Loucy (cell line): ENCODE data around the gene CMTR1.

Source experiments
- H2AFZ ChIP-seq: fragments of 200-600 bp; sonication (generic); 2 replicates; pipeline ENCODE4 v1.6.0; 2016; ENCODE audit warnings: antibody characterized with exemption, mild to moderate bottlenecking, low read length, moderate library complexity
- H3F3A ChIP-seq: fragments of 200-600 bp; 2 replicates; pipeline ENCODE4 v1.6.0; 2016; ENCODE audit warnings: antibody characterized with exemption, low read depth, mild to moderate bottlenecking
- H3K27me3 ChIP-seq: fragments of 200-600 bp; sonication (generic); 2 replicates; pipeline ENCODE4 v1.6.1; 2014; ENCODE audit warnings: low read length, mild to moderate bottlenecking; ENCODE audit not compliant: insufficient read depth, poor library complexity, severe bottlenecking
- H3K36me3 ChIP-seq: fragments of 200-600 bp; sonication (generic); 2 replicates; pipeline ENCODE4 v1.6.1; 2016; ENCODE audit warnings: low read length; ENCODE audit not compliant: insufficient read depth
- H3K4me1 ChIP-seq: fragments of 200-600 bp; sonication (generic); 2 replicates; pipeline ENCODE4 v1.5.1; 2014; ENCODE audit warnings: low read length, mild to moderate bottlenecking; ENCODE audit not compliant: insufficient read depth, poor library complexity, severe bottlenecking
- H3K4me2 ChIP-seq: fragments of 200-600 bp; sonication (generic); 2 replicates; pipeline ENCODE4 v1.6.0; 2014; ENCODE audit warnings: antibody characterized with exemption, low read length, low read depth, mild to moderate bottlenecking; ENCODE audit not compliant: poor library complexity, severe bottlenecking
- H3K4me3 ChIP-seq: fragments of 200-600 bp; sonication (generic); 2 replicates; pipeline ENCODE4 v1.5.1; 2014; ENCODE audit warnings: low read length, mild to moderate bottlenecking, mixed read lengths; ENCODE audit not compliant: poor library complexity, severe bottlenecking
- H3K79me2 ChIP-seq: fragments of 200-600 bp; sonication (generic); 2 replicates; pipeline ENCODE4 v1.6.1; 2014; ENCODE audit warnings: low read length; ENCODE audit not compliant: insufficient read depth
- H3K9ac ChIP-seq: fragments of 200-600 bp; sonication (generic); 2 replicates; pipeline ENCODE4 v1.6.0; 2014; ENCODE audit warnings: mild to moderate bottlenecking, low read depth, low read length, moderate library complexity; ENCODE audit not compliant: poor library complexity, severe bottlenecking
- H3K9me2 ChIP-seq: fragments of 200-600 bp; sonication (generic); replicated peaks from 2 replicates; pipeline ENCODE4 v1.6.1; 2016; ENCODE audit warnings: low read depth, low read length, mixed read lengths
- H3K9me3 ChIP-seq: fragments of 200-600 bp; sonication (generic); 2 replicates; pipeline ENCODE4 v1.6.1; 2014; ENCODE audit warnings: mild to moderate bottlenecking, antibody characterized with exemption, low read length, low read depth; ENCODE audit not compliant: insufficient read depth
- H4K20me1 ChIP-seq: fragments of 200-600 bp; sonication (generic); 2 replicates; pipeline ENCODE4 v1.6.0; 2014; ENCODE audit warnings: antibody characterized with exemption, low read length, mild to moderate bottlenecking; ENCODE audit not compliant: insufficient read depth, poor library complexity, severe bottlenecking
- EZH2phosphoT487 ChIP-seq: fragments of 200-600 bp; IDR thresholded peaks from 2 replicates; pipeline ENCODE4 v1.6.1; 2018; ENCODE audit warnings: antibody characterized with exemption, mild to moderate bottlenecking, moderate library complexity, borderline replicate concordance
- TF ChIP-seq, protein P1 (sequence below): fragments of 200-600 bp; sonication (generic); conservative IDR thresholded peaks from 2 replicates; pipeline ENCODE4 v1.5.1; 2014; ENCODE audit warnings: mild to moderate bottlenecking, antibody characterized with exemption, low read length

The CMTR1 gene

GRCh38 chr6:37521674-37522073 is 88.7 kb downstream of the CMTR1 start:
- H3F3A ChIP-seq: 0 out of 2 replicates have a peak, but pooled peaks cover 5% of the 10 kb centered on the region
- no peaks in the 10 kb centered on the region for H3K36me3 ChIP-seq
- H4K20me1 ChIP-seq: no peaks in the 10 kb centered on the region
- no peaks in the 10 kb centered on the region for H3K27me3 ChIP-seq
- H2AFZ ChIP-seq: no peak overlapping the region
- H3K9ac ChIP-seq: no peak overlapping the region
- no peak overlapping the region for H3K4me3 ChIP-seq
- no peaks in the 10 kb centered on the region for H3K9me3 ChIP-seq
- TF ChIP-seq, protein P1, sequence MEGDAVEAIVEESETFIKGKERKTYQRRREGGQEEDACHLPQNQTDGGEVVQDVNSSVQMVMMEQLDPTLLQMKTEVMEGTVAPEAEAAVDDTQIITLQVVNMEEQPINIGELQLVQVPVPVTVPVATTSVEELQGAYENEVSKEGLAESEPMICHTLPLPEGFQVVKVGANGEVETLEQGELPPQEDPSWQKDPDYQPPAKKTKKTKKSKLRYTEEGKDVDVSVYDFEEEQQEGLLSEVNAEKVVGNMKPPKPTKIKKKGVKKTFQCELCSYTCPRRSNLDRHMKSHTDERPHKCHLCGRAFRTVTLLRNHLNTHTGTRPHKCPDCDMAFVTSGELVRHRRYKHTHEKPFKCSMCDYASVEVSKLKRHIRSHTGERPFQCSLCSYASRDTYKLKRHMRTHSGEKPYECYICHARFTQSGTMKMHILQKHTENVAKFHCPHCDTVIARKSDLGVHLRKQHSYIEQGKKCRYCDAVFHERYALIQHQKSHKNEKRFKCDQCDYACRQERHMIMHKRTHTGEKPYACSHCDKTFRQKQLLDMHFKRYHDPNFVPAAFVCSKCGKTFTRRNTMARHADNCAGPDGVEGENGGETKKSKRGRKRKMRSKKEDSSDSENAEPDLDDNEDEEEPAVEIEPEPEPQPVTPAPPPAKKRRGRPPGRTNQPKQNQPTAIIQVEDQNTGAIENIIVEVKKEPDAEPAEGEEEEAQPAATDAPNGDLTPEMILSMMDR: no peak
- TF ChIP-seq EZH2phosphoT487: no peak
- peaks cover 33% of the 10 kb centered on the region for H3K4me1 ChIP-seq
- peak overlapping the region; percentile 28 for H3K4me2 ChIP-seq
- H3K9me2 ChIP-seq: no peaks in the 10 kb centered on the region
- H3K79me2 ChIP-seq: no peaks in the 10 kb centered on the region

GRCh38 chr6:37522836-37523235 is 89.8 kb downstream of the CMTR1 start:
- H3K4me1 ChIP-seq: peaks cover 22% of the 10 kb centered on the region
- H3F3A ChIP-seq: no peaks in the 10 kb centered on the region
- H2AFZ ChIP-seq: no peak overlapping the region
- no peaks in the 10 kb centered on the region for H4K20me1 ChIP-seq
- H3K4me2 ChIP-seq: no peak overlapping the region
- no peaks in the 10 kb centered on the region for H3K36me3 ChIP-seq
- H3K4me3 ChIP-seq: no peak overlapping the region
- H3K27me3 ChIP-seq: no peaks in the 10 kb centered on the region
- no peaks in the 10 kb centered on the region for H3K79me2 ChIP-seq
- TF ChIP-seq EZH2phosphoT487: no peak
- TF ChIP-seq, protein P1: no peak
- no peak overlapping the region for H3K9ac ChIP-seq
- no peaks in the 10 kb centered on the region for H3K9me3 ChIP-seq
- no peaks in the 10 kb centered on the region for H3K9me2 ChIP-seq

- TF ChIP-seq EZH2phosphoT487: no peak
- TF ChIP-seq, protein P1: no peak
- H3K4me1 ChIP-seq: peaks cover 16% of the 10 kb centered on the region
Measured at GRCh38 chr6:37523412-37523811, 90.4 kb downstream of the CMTR1 start.

More at GRCh38 chr6:37523412-37523811, 90.4 kb downstream of the CMTR1 start:
- Histone ChIP-seq H3F3A (no peaks in the 10 kb centered on the region), H4K20me1 (no peaks in the 10 kb centered on the region), H3K4me3 (no peak overlapping the region), H3K9me2 (no peaks in the 10 kb centered on the region), H3K9me3 (no peaks in the 10 kb centered on the region), H3K4me2 (no peak overlapping the region), H3K79me2 (no peaks in the 10 kb centered on the region), H3K9ac (no peak overlapping the region), H3K36me3 (no peaks in the 10 kb centered on the region), H3K27me3 (no peaks in the 10 kb centered on the region), H2AFZ (no peak overlapping the region)
